NCI-H1092 (cell line): ENCODE measurements around the gene ADAMTS6.
A peak's percentile ranks its signal among the peaks of the same experiment; 100 is the strongest.

Experiments
- DNase-seq: peaks from one replicate; lab custom pipeline; 2025; lab: John Stamatoyannopoulos, UW

ADAMTS6 gene

DNA sequence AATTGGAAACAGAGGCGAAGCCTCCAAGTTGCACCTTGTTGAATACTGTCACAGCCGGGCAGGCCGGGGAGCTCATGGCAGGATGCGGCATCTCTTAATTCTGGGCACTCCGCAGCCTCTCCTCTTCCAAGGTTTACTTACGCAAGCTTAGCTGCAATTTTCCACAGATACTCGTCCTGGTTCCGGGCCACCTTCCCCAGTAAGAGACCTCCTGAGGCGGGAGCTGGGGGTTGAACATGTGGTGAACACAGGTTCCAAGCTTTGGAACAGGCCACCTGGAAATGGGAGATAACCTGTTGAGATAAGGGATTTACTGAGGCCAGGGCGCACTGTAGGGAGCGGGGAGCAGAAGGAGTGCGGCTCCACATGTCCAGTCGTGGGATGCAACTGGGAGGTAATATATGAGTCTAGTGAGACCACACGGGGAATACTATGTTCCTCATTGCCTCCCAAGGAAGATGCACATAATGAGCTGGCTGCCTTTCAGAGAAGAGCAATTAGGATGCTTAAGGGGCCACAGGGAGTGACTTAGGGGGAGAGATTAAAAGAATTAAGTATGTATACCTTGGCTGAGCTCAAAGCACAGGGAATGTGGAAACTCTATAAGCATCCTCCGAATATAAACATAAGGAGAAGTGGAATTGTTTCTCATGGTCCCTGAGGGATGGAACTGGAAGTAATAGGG, 377.8 kb downstream of the ADAMTS6 start:
- no peak for DNase-seq

DNA sequence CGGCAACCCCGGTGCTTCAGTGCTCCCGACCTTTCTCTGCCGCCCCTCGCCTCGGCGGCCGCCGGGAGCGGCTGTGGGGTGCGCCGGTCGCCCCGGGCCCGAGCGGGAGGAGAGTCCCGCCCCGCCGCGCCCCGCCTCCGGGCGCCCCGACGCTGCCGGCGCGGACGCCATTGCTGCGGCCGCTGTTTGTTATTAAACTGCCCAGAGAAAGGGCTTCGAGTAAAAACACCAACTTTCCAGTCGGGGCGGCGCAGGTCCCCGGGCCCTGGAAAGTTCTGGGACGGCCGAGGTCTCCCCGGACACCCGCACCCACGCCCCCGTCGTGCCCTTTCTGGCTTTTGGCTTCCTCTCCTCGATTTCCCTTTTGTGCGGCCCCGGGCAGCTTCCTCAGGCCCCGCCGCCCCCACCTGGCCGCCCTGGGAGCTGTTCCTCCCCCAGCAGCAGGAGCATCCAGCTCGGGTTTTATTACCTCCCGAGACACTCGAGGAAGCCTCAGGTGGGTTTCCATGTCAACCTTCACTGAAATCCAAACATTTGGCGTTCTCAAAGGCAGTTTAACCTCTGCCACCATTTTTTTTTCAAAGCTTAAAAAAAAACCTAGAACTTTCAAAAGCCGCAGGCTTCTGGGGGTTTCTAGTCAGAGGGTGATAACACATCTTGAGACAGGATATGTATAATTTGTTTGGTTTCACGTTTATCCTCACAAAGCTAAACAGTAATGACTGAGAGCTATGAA, 378.6 kb downstream of the ADAMTS6 start:
- DNase-seq = peak; percentile 84

DNA sequence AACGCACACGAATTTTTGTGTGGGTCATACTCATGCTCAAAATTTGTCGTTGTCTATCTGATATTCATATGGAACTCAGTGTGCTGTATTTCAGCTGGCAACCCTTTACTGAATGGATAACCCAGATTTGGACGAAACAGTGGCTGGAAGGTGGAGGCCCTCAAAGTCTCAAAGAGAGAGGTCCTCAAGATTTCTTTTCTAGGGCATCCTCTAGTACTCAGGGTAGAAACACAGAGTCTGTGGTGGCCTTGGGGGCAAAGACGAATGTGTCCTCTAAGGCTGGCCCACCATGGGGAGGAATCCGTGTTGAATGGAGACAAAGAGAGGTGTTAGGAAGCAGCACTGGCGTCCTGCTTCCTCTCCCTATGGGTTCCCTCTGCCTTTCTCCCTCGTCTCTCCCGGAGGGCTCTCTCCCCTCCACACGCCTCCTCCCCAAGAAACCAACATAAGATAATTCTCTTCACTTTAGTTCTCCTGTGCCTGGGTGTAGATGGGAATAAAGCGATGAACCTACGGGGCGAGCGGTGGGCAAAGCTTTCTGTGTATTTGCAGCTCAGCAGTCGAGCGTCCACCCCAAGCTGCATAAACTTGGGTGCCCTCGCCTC, 379.2 kb downstream of the ADAMTS6 start:
- no peak for DNase-seq

DNA sequence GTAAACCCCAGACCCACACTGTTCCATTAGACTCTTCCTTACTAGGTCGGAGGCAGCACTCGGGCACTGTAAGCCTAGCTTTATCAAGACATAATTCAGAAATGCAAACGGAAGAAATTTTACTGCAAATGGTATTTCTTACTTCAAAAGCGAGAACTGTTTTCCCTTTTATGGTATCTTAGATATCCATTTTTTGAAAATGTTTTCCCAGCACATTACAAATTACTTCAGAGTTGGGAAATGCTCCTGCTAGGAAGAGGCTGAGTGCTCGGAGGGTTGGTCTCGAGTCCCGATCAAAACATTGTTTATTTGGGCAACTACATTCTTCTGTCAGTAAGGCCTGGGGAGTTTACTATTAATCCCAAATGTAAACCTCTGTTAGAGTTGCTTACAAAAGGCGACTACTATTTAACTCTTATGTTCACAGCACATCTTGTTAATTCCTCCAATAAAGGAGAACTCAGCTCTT, 380.1 kb downstream of the ADAMTS6 start:
- no peak for DNase-seq

DNA sequence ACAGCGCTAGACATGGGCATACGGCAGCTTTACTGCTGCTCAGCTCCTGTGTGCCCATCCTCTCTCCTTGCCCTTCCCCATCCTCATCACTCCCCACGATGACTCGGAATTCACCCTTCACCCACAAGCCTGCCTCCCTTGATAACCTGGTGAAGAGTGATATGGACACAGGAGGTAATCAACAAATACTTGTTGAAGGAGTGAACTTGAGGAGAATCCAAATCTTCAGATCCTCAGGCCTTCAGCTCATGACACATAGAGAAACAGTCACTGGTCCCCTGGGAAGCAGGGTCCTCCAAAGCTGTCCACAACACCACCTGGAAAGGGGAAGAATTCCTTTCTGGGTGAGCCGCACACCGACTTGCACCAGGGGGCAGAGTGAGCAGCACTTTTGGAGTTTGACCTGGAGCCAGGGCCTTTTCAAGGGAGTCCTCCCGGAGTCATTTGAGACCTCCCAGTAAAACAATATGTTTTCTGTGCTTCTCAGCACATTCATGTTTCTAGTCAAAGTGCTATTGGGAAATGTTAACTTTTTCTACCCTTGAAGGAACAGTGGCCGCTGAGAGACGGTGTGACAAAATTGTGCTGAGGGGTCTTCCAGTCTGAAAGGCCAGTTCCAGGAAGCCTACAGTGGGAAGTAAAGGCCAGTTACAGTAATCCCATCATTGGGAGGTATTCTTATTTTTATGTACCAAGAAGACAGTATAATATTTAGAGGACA, 380.6 kb downstream of the ADAMTS6 start:
- peak; percentile 58 for DNase-seq
